ENCODE results near the gene RAB41.

DNA sequence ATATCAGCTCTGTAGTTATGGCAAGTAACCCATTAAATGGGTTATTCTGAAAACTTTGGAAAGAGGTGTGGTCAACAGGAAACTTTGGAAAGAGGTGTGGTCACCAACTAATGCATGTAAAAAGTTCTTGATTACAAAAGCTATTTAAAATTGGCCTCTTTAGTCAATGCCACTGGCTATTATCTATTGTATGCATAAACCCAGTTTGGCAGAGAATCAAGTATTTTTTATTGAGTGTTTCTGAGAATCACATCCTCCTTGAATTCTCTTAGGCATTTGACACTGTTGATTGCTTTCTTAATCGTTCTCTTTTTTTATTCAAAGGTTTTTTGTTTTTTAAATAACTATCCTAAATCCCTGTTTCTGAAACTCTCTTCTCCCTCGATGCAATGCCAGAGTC, 29.5 kb upstream of the RAB41 start:
- TF ChIP-seq POLR2A (IDR thresholded peaks at IDR 0.05; ENCODE audit: low read depth, low read length) = no peak
- TF ChIP-seq, protein P1, sequence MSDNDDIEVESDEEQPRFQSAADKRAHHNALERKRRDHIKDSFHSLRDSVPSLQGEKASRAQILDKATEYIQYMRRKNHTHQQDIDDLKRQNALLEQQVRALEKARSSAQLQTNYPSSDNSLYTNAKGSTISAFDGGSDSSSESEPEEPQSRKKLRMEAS (IDR thresholded peaks at IDR 0.05; ENCODE audit: insufficient read depth, insufficient read length) = no peak
